HL-60 (cell line): ENCODE data around the gene PACSIN1.

Experiments used
- DNase-seq, 2 experiments: peaks; one replicate each; pipeline ENCODE4 v3.0.0-alpha.2; 2010 to 2020; ENCODE audit warnings: low read depth in 1 of 2, low spot score in 1 of 2
- H3K27ac ChIP-seq: fragments of 250-450 bp; sonication (Bioruptor Pico); replicated peaks from 2 replicates; pipeline ENCODE4 v1.5.1; 2020; ENCODE audit warnings: mild to moderate bottlenecking, moderate library complexity
- H3K27me3 ChIP-seq: fragments of 250-450 bp; sonication (Bioruptor Pico); 2 replicates; pipeline ENCODE4 v1.5.1; 2021; ENCODE audit warnings: mild to moderate bottlenecking, moderate library complexity; ENCODE audit not compliant: insufficient read depth, poor library complexity, severe bottlenecking
- H3K4me3 ChIP-seq: replicated peaks from 2 replicates; pipeline ENCODE4 v1.5.1; 2011; ENCODE audit warnings: mild to moderate bottlenecking, control low read depth, low read length; ENCODE audit not compliant: insufficient read depth
- GABPA ChIP-seq: IDR thresholded peaks from 2 replicates; pipeline ENCODE4 v1.6.1; 2012; ENCODE audit warnings: low read depth
- POLR2AphosphoS5 ChIP-seq: IDR thresholded peaks from 2 replicates; pipeline ENCODE4 v1.6.1; 2012; ENCODE audit warnings: low read depth
- SPI1 ChIP-seq: IDR thresholded peaks from 2 replicates; pipeline ENCODE4 v1.6.1; 2012; ENCODE audit warnings: low read depth, mild to moderate bottlenecking, borderline replicate concordance
- TF ChIP-seq, protein P1 (sequence below): IDR thresholded peaks from 2 replicates; pipeline ENCODE4 v1.6.1; 2012; ENCODE audit warnings: low read depth; ENCODE audit not compliant: insufficient replicate concordance
- TF ChIP-seq, protein P2 (sequence below): IDR thresholded peaks from one replicate; pipeline ENCODE4 v1.5.1; 2011; ENCODE audit warnings: low read length, control low read depth, inconsistent platforms; ENCODE audit not compliant: insufficient read depth

PACSIN1 gene

DNA sequence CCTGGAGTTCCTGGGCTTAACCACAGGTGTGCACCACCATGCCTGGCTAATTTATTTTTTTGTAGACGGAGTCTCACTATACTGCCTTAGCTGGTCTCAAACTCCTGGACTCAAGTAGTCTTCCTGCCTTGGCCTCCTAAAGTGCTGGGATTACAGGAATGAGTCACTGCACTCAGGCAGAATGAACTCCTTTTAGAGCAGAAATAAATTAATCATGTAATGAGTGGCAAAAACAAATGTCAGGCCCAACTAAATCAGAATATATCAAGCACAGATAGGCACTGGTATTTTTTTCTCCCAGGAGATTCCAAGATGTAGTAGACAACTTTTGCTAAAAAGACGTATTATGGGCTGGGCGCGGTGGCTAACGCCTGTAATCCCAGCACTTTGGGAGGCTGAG is 42.6 kb upstream of the PACSIN1 start:
- Histone ChIP-seq H3K27ac (no peak overlapping the region), H3K27me3 (no peaks in the 10 kb centered on the region), H3K4me3 (no peak overlapping the region)
- TF ChIP-seq, protein P1, sequence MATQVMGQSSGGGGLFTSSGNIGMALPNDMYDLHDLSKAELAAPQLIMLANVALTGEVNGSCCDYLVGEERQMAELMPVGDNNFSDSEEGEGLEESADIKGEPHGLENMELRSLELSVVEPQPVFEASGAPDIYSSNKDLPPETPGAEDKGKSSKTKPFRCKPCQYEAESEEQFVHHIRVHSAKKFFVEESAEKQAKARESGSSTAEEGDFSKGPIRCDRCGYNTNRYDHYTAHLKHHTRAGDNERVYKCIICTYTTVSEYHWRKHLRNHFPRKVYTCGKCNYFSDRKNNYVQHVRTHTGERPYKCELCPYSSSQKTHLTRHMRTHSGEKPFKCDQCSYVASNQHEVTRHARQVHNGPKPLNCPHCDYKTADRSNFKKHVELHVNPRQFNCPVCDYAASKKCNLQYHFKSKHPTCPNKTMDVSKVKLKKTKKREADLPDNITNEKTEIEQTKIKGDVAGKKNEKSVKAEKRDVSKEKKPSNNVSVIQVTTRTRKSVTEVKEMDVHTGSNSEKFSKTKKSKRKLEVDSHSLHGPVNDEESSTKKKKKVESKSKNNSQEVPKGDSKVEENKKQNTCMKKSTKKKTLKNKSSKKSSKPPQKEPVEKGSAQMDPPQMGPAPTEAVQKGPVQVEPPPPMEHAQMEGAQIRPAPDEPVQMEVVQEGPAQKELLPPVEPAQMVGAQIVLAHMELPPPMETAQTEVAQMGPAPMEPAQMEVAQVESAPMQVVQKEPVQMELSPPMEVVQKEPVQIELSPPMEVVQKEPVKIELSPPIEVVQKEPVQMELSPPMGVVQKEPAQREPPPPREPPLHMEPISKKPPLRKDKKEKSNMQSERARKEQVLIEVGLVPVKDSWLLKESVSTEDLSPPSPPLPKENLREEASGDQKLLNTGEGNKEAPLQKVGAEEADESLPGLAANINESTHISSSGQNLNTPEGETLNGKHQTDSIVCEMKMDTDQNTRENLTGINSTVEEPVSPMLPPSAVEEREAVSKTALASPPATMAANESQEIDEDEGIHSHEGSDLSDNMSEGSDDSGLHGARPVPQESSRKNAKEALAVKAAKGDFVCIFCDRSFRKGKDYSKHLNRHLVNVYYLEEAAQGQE = no peak
- no peak for TF ChIP-seq GABPA
- no peak for DNase-seq

GRCh38 chr6:34424200-34425131 is 41.4 kb upstream of the PACSIN1 start:
- H3K27ac ChIP-seq = peak overlapping the region; percentile 91

GRCh38 chr6:34425132-34425497 is 40.8 kb upstream of the PACSIN1 start:
- H3K4me3 ChIP-seq = peak overlapping the region; percentile 66
- TF ChIP-seq, protein P1 = no peak
- TF ChIP-seq, protein P2, sequence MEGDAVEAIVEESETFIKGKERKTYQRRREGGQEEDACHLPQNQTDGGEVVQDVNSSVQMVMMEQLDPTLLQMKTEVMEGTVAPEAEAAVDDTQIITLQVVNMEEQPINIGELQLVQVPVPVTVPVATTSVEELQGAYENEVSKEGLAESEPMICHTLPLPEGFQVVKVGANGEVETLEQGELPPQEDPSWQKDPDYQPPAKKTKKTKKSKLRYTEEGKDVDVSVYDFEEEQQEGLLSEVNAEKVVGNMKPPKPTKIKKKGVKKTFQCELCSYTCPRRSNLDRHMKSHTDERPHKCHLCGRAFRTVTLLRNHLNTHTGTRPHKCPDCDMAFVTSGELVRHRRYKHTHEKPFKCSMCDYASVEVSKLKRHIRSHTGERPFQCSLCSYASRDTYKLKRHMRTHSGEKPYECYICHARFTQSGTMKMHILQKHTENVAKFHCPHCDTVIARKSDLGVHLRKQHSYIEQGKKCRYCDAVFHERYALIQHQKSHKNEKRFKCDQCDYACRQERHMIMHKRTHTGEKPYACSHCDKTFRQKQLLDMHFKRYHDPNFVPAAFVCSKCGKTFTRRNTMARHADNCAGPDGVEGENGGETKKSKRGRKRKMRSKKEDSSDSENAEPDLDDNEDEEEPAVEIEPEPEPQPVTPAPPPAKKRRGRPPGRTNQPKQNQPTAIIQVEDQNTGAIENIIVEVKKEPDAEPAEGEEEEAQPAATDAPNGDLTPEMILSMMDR = no peak
- TF ChIP-seq POLR2AphosphoS5 (no peak; the same call in 1 of the 2 replicates), SPI1 (no peak), GABPA (no peak)
- peak overlapping the region; percentile 91 for H3K27ac ChIP-seq
- H3K27me3 ChIP-seq = no peaks in the 10 kb centered on the region
- DNase-seq = no peak

More at GRCh38 chr6:34424200-34425131, 41.4 kb upstream of the PACSIN1 start:
- no peak for TF ChIP-seq SPI1
- peak overlapping the region; percentile 66 for H3K4me3 ChIP-seq
- no peak for DNase-seq
- H3K27me3 ChIP-seq = no peaks in the 10 kb centered on the region

- no peaks in the 10 kb centered on the region for H3K27me3 ChIP-seq
- DNase-seq = peak; percentile 89 to 95
- H3K27ac ChIP-seq = peak within 1 kb of the TSS; percentile 91
- H3K4me3 ChIP-seq = peak within 1 kb of the TSS; percentile 66
- TF ChIP-seq SPI1 = 0 out of 2 replicates have a peak, but pooled peaks have one; percentile 9
- TF ChIP-seq, protein P1 = peak; percentile 78
- TF ChIP-seq POLR2AphosphoS5 = peak; percentile 91
- TF ChIP-seq, protein P2 = no peak
- TF ChIP-seq GABPA = no peak
These were observed 40.1 kb upstream of the PACSIN1 start, which contains the start of gene RPS10 for GRCh38 chr6:34425498-34426410. Gene RPS10 (minus strand): TSS chr6:34426069. CDS start chr6:34425221, 848 bp downstream.
